ENCODE measurements around the gene KLHL8.

Gene KLHL8

GRCh38 chr4:87134122-87134521 lies 86.3 kb downstream of the KLHL8 start:
- H3K4me3 ChIP-seq (ENCODE audit: low read depth, low read length), result no peak overlapping the region

DNA sequence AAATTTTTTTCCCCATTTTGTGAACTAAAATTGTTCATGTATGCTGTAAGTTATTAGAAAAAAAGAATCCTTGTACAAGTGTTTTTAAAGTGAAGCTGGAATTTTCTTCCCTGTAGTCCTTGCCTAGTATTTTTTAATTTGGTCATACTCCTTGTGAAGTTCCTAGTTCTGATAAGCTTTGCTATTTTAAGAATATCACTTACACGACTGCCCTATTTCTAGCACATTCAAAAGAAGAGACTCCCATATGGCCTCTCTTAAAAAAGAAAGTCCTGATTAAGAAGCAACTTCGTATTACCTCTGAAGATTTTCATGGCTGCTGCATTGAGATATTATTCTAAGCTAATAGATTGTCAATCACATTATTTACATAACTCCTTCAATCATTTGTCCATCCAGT lies 87.2 kb downstream of the KLHL8 start:
- no peak overlapping the region for H3K4me3 ChIP-seq (ENCODE audit: low read depth, low read length)
- TF ChIP-seq, protein P1, sequence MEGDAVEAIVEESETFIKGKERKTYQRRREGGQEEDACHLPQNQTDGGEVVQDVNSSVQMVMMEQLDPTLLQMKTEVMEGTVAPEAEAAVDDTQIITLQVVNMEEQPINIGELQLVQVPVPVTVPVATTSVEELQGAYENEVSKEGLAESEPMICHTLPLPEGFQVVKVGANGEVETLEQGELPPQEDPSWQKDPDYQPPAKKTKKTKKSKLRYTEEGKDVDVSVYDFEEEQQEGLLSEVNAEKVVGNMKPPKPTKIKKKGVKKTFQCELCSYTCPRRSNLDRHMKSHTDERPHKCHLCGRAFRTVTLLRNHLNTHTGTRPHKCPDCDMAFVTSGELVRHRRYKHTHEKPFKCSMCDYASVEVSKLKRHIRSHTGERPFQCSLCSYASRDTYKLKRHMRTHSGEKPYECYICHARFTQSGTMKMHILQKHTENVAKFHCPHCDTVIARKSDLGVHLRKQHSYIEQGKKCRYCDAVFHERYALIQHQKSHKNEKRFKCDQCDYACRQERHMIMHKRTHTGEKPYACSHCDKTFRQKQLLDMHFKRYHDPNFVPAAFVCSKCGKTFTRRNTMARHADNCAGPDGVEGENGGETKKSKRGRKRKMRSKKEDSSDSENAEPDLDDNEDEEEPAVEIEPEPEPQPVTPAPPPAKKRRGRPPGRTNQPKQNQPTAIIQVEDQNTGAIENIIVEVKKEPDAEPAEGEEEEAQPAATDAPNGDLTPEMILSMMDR (IDR thresholded peaks at IDR 0.05; ENCODE audit: borderline replicate concordance, insufficient read depth, low read depth, low read length), result no peak

More at GRCh38 chr4:87134122-87134521, 86.3 kb downstream of the KLHL8 start:
- TF ChIP-seq, protein P1 (IDR thresholded peaks at IDR 0.05; ENCODE audit: borderline replicate concordance, insufficient read depth, low read depth, low read length), result no peak

DNA sequence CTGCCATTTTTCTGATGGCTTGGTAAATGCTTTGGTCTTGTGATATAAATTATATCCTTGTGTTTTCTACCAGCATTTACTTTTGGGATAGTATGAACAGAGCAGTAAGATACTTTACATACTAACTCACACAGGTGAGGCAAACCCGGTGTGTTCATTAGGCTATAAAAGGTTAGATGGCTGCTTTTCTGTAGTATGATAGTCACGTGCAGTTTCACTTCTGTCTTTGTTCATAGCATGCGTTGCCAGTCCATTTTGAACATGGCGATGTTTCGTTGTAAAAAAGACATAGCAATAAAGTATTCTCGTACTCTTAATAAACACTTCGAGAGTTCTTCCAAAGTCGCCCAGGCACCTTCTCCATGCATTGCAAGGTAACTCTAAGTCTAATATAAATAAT lies 88.4 kb downstream of the KLHL8 start:
- TF ChIP-seq, protein P1 (IDR thresholded peaks at IDR 0.05; ENCODE audit: borderline replicate concordance, insufficient read depth, low read depth, low read length), result no peak
- H3K4me3 ChIP-seq (ENCODE audit: low read depth, low read length), result no peak overlapping the region

GRCh38 chr4:87130985-87131703 lies 89.3 kb downstream of the KLHL8 start:
- TF ChIP-seq, protein P1 (IDR thresholded peaks at IDR 0.05; ENCODE audit: borderline replicate concordance, insufficient read depth, low read depth, low read length), result no peak
- no peak overlapping the region for H3K4me3 ChIP-seq (ENCODE audit: low read depth, low read length)

DNA sequence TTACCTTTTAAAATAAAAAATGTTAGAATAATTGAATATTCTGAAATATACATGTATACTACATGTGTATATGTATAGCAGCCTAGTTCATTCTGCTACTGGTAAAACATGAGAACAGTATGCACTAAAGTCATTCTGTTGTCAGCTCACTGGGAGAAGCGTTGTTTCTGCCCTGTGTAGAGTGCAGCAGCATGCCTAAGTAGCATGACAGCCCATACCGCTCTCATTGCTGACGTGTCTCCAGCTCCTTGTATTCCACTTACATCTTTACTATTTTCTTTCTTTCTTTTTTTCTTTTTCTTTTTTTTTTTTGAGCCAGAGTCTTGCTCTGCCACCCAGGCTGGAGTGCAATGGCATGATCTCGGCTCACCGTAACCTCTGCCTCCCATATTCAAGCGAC lies 90.7 kb downstream of the KLHL8 start:
- TF ChIP-seq, protein P1 (IDR thresholded peaks at IDR 0.05; ENCODE audit: borderline replicate concordance, insufficient read depth, low read depth, low read length), result no peak
- no peak overlapping the region for H3K4me3 ChIP-seq (ENCODE audit: low read depth, low read length)

DNA sequence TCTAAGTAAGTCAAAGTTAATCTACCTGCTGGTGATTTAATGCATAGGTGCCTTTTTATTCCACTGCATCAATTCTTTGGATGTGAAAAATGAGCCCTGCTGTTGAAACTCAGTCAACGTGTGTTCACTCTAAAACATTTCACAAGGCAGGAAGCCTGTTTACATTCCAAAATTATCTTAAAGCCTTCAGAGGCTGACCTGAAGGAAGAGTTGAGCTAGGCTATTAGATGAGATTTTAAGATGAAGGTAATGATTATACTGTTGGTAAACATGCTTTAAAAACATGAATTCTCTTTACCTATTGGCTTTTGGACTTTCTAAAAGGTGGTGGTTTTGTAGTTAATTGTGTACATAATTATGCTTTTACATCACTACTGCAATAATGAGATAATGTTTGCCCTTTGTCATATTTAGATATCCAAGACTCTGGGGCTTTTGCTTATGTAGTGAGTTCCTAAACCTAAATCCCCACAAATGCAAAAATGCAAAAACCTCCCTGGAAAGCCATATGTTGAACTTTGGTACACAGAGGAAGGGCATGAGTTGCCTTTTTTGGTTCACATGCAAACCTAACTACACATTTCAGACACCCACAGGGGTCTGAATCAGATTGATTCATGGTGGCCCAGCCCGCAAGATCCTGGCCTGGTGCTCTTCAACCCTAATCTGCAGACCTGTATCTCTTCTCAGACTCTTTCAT lies 92.3 kb downstream of the KLHL8 start:
- no peak overlapping the region for H3K4me3 ChIP-seq (ENCODE audit: low read depth, low read length)

More for the DNA sequence above, 92.3 kb downstream of the KLHL8 start:
- TF ChIP-seq, protein P1 (IDR thresholded peaks at IDR 0.05; ENCODE audit: borderline replicate concordance, insufficient read depth, low read depth, low read length), result no peak

All from GM12875 (cell line).